Keratinocyte (primary cell): ENCODE results near the gene NPNT. TPM values are rescaled to one million over a fixed set of nuclear protein-coding genes. Genes with fewer than 3 reads are reported as not detected.

ENCODE experiments used
- DNase-seq: peaks from one replicate; pipeline ENCODE4 v3.0.0-alpha.2; 2011; ENCODE audit warnings: low read depth, missing footprints, low spot score
- FAIRE-seq: peaks from 2 replicates; lab custom pipeline; 2011; peaks lifted over from hg19 to GRCh38; lab: Jason Lieb, UNC
- H2AFZ ChIP-seq: 2 replicates; pipeline ENCODE4 v1.6.0; 2012; ENCODE audit warnings: low read length, control low read depth, inconsistent platforms; ENCODE audit not compliant: control insufficient read depth
- H3K27ac ChIP-seq: 2 replicates; pipeline ENCODE4 v1.5.1; 2011; ENCODE audit warnings: low read length; ENCODE audit not compliant: control insufficient read depth, insufficient read depth
- H3K27me3 ChIP-seq: 3 replicates; pipeline ENCODE4 v1.6.0; 2011; ENCODE audit warnings: low read length; ENCODE audit not compliant: control insufficient read depth, insufficient read depth; ENCODE audit errors: extremely low read depth
- H3K36me3 ChIP-seq, 2 experiments: 2 replicates in 1 of 2; 3 replicates in 1 of 2; pipeline ENCODE4 v1.5.1; 2011; ENCODE audit warnings: low read length in 2 of 2, mild to moderate bottlenecking in 1 of 2; ENCODE audit not compliant: control insufficient read depth in 2 of 2, insufficient read depth in 2 of 2; ENCODE audit errors: extremely low read depth in 1 of 2
- H3K4me1 ChIP-seq: 3 replicates; pipeline ENCODE4 v1.5.1; 2011; ENCODE audit warnings: low read length; ENCODE audit not compliant: control insufficient read depth, insufficient read depth; ENCODE audit errors: extremely low read depth
- H3K4me2 ChIP-seq: 3 replicates; pipeline ENCODE4 v1.6.0; 2011; ENCODE audit warnings: low read depth, low read length; ENCODE audit not compliant: control insufficient read depth, insufficient read depth; ENCODE audit errors: extremely low read depth
- H3K4me3 ChIP-seq, 3 experiments: fragments of 200-600 bp in 1 of 3; sonication (generic) in 1 of 3; 2 replicates in 2 of 3; 3 replicates in 1 of 3; pipeline ENCODE4 v1.5.1; 2011 to 2016; ENCODE audit warnings: low read length in 3 of 3, mild to moderate bottlenecking in 3 of 3, control low read depth in 2 of 3, inconsistent platforms in 1 of 3, low read depth in 1 of 3, mixed read lengths in 1 of 3, mixed run types in 1 of 3, moderate library complexity in 1 of 3; ENCODE audit not compliant: control insufficient read depth in 2 of 3, insufficient read depth in 2 of 3; ENCODE audit errors: extremely low read depth in 1 of 3
- H3K79me2 ChIP-seq: 2 replicates; pipeline ENCODE4 v1.6.0; 2012; ENCODE audit warnings: low read length; ENCODE audit not compliant: control insufficient read depth, insufficient read depth
- H3K9ac ChIP-seq: 3 replicates; pipeline ENCODE4 v1.6.0; 2011; ENCODE audit warnings: low read length; ENCODE audit not compliant: control insufficient read depth, insufficient read depth; ENCODE audit errors: extremely low read depth
- H3K9me1 ChIP-seq: 3 replicates; pipeline ENCODE4 v1.6.0; 2011; ENCODE audit warnings: low read length; ENCODE audit not compliant: control insufficient read depth, insufficient read depth; ENCODE audit errors: extremely low read depth
- H3K9me3 ChIP-seq: 2 replicates; pipeline ENCODE4 v1.5.1; 2012; ENCODE audit warnings: low read depth, low read length; ENCODE audit not compliant: control insufficient read depth
- H4K20me1 ChIP-seq: 3 replicates; pipeline ENCODE4 v1.6.0; 2011; ENCODE audit warnings: low read length; ENCODE audit not compliant: control insufficient read depth, insufficient read depth; ENCODE audit errors: extremely low read depth
- EZH2 ChIP-seq: IDR thresholded peaks from one replicate; pipeline ENCODE4 v1.6.1; 2012; ENCODE audit warnings: inconsistent platforms, mild to moderate bottlenecking, low read length, moderate library complexity
- dilution Hi-C: fragments of 300-500 bp; cut with MboI; formaldehyde crosslinking; loops from one replicate; pipeline ENCODE4 v1.7.0; 2020; ENCODE audit warnings: low sequenced_read_pairs; ENCODE audit not compliant: extremely low pct_ligation_motif_present
- polyA plus RNA-seq, 5 experiments: library from polyadenylated mRNA; depleted of rRNA in 3 of 5; stranded (reverse) in 3 of 5; stranded (forward) in 1 of 5; unstranded in 1 of 5; fragments of >200 nt; gene quantifications; 1 replicate in 1 of 5; 2 replicates in 3 of 5; 3 replicates in 1 of 5; pipeline versions ENCODE4 v1.2.1 to v1.2.3, GENCODE V29; 2011 to 2012; ENCODE audit warnings: missing spikeins in 2 of 5, low read depth in 1 of 5, low replicate concordance in 1 of 5
- TF ChIP-seq, protein P1 (sequence below), 3 experiments: IDR thresholded peaks in 1 of 3; conservative IDR thresholded peaks in 1 of 3; optimal IDR thresholded peaks in 1 of 3; 2 replicates in 2 of 3; 3 replicates in 1 of 3; pipeline versions ENCODE3 to v1.5.1; 2011; ENCODE audit warnings: low read length in 3 of 3, mild to moderate bottlenecking in 3 of 3, moderate library complexity in 2 of 3, control low read depth in 1 of 3, inconsistent platforms in 1 of 3; ENCODE audit not compliant: insufficient read depth in 2 of 3; ENCODE audit errors: extremely low read depth in 1 of 3

The NPNT gene
- polyA plus RNA-seq, 1 donor (not counting 4 experiments of a cell fraction or from before 2014, with no cell fraction given): 0.46 TPM

DNA sequence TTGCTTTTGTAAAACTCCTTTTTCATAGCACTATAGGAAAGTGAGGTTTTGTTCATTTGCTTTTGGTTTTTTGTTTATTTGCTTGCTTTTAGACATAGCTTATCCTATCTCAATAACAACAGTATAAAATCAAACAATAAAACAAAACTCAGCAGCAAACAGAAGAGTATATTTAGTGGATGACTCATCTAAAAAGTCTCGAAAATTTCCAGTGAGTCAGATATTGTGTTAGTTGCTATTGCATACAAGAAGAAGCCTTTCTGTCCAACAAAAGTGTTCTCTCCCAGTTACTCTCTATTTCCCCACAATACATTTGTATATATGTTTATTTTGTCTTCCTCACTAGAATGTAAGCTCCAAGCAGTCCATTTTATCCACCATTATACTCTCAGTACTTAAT is 36.0 kb upstream of the NPNT start:
- TF ChIP-seq, protein P1, sequence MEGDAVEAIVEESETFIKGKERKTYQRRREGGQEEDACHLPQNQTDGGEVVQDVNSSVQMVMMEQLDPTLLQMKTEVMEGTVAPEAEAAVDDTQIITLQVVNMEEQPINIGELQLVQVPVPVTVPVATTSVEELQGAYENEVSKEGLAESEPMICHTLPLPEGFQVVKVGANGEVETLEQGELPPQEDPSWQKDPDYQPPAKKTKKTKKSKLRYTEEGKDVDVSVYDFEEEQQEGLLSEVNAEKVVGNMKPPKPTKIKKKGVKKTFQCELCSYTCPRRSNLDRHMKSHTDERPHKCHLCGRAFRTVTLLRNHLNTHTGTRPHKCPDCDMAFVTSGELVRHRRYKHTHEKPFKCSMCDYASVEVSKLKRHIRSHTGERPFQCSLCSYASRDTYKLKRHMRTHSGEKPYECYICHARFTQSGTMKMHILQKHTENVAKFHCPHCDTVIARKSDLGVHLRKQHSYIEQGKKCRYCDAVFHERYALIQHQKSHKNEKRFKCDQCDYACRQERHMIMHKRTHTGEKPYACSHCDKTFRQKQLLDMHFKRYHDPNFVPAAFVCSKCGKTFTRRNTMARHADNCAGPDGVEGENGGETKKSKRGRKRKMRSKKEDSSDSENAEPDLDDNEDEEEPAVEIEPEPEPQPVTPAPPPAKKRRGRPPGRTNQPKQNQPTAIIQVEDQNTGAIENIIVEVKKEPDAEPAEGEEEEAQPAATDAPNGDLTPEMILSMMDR (optimal IDR thresholded peaks at IDR 0.05 in 1 of 3, IDR thresholded peaks at IDR 0.05 in 1 of 3, conservative IDR thresholded peaks at IDR 0.05 in 1 of 3; ENCODE audit: extremely low read depth in 1 of 3, insufficient read depth in 2 of 3, low read length in 3 of 3): no peak
- TF ChIP-seq EZH2: no peak
- Histone ChIP-seq H3K4me2 (no peak overlapping the region), H3K4me1 (peaks cover 3% of the 10 kb centered on the region), H3K27ac (peak overlapping the region; percentile 36), H3K4me3 (no peak overlapping the region), H3K79me2 (no peaks in the 10 kb centered on the region), H3K36me3 (no peaks in the 10 kb centered on the region), H3K27me3 (no peaks in the 10 kb centered on the region), H3K9me1 (no peaks in the 10 kb centered on the region), H2AFZ (no peak overlapping the region), H4K20me1 (no peaks in the 10 kb centered on the region), H3K9me3 (peaks cover 6% of the 10 kb centered on the region), H3K9ac (no peak overlapping the region)
- dilution Hi-C loops: no loop called here
- DNase-seq (no peak), FAIRE-seq (no peak)

DNA sequence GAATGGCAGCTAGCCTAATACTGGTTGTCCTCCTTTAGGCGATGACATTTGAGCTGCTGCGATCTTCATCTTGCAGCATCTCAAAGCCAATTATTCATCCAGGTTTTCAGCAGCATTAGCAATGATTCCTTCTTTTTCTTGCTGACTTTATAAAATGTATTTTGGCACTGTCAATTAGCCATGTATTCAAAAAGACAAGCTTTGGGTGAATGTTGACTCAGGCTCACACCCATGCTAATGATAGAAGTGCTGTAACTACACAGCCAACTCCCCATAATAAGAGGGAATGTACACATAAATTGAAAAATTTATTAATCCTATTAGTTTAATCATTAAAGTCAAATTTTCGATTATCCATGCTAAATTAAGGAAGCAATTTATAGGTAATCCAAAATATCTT is 24.3 kb upstream of the NPNT start:
- no peak overlapping the region for H3K4me2 ChIP-seq
- H4K20me1 ChIP-seq: no peaks in the 10 kb centered on the region
- no peaks in the 10 kb centered on the region for H3K9me1 ChIP-seq
- no peaks in the 10 kb centered on the region for H3K36me3 ChIP-seq
- H3K4me1 ChIP-seq: no peaks in the 10 kb centered on the region
- DNase-seq: no peak
- H3K79me2 ChIP-seq: no peaks in the 10 kb centered on the region
- dilution Hi-C loops: no loop called here
- H3K4me3 ChIP-seq: no peak overlapping the region
- no peak for FAIRE-seq
- no peak overlapping the region for H2AFZ ChIP-seq
- no peak overlapping the region for H3K9ac ChIP-seq
- H3K9me3 ChIP-seq: no peaks in the 10 kb centered on the region
- TF ChIP-seq, protein P1 (optimal IDR thresholded peaks at IDR 0.05 in 1 of 3, IDR thresholded peaks at IDR 0.05 in 1 of 3, conservative IDR thresholded peaks at IDR 0.05 in 1 of 3; ENCODE audit: extremely low read depth in 1 of 3, insufficient read depth in 2 of 3, low read length in 3 of 3): no peak
- TF ChIP-seq EZH2: no peak
- no peak overlapping the region for H3K27ac ChIP-seq
- H3K27me3 ChIP-seq: no peaks in the 10 kb centered on the region
